Astrocyte of the hippocampus (primary cell): ENCODE data around the gene ADARB2.

Experiments used
- DNase-seq: peaks from one replicate; pipeline ENCODE4 v3.0.0; 2011; ENCODE audit warnings: low read depth, low spot score

ADARB2 gene

DNA sequence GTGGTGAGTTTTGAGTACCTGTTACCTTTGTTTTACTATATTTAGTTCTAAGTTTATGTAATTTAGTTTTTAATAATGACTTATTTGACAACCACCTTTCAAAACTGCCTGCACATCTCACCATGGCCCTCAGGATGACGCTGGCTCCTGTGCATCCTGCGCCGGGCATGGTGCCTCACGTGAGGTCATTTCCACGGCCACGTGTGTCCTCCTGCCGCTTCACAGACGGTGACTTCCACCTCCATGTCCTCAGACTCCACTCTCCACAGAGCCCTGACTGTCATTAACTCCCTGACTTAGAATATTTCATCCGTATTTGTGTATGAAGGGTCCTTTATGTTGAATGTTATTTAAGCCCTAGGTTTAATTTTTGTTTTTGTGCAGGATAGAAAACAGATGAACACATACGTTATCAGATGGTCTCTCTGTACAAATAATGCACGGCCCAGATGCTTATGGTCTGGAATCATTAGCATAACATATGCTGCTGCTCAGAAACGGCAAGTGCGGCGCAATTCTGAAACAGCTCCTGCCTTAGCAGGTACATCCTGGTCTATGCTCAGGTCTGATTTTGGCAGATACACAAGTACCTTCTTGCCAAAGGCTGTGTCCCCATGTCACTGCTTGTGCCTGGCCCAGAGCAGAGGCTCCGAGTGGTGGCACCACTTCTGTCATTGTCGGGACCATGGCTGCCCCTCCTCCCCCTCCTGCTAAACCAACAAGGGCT, 525.3 kb downstream of the ADARB2 start:
- no peak for DNase-seq

GRCh38 chr10:1210667-1211066, 526.7 kb downstream of the ADARB2 start:
- DNase-seq, result no peak

- no peak for DNase-seq
Observed at GRCh38 chr10:1209355-1209979, 527.9 kb downstream of the ADARB2 start.

GRCh38 chr10:1208366-1209311, 528.7 kb downstream of the ADARB2 start:
- no peak for DNase-seq

- no peak for DNase-seq
Observed at GRCh38 chr10:1206601-1207000, 530.7 kb downstream of the ADARB2 start.

GRCh38 chr10:1206101-1206500, 531.2 kb downstream of the ADARB2 start:
- DNase-seq, result no peak

GRCh38 chr10:1205450-1206030, 531.8 kb downstream of the ADARB2 start:
- no peak for DNase-seq

GRCh38 chr10:1204434-1205326, 532.6 kb downstream of the ADARB2 start:
- DNase-seq, result no peak

GRCh38 chr10:1203704-1204103, 533.6 kb downstream of the ADARB2 start:
- DNase-seq, result no peak

- DNase-seq, result no peak
Observed at GRCh38 chr10:1203216-1203615, 534.1 kb downstream of the ADARB2 start.

DNA sequence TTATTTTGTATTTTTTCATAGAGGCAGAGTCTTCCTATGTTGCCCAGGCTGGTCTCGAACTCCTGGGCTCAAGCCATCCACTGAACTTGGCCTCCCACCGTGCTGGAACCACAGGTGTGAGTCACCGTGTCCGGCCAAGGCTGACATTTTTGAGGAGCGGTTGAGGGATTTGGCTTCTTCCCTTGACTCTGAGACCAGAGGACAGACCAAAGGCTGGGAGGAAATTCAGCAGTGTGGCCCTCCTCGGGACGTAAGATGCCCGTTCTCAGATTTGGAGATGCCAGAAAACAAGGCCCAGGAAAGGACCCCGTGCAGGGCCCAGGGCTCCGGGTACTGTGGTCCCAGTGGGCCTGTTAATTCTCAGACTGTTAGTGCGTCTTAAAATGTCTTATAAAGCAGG, 535.0 kb downstream of the ADARB2 start:
- peak; percentile 5 for DNase-seq

DNA sequence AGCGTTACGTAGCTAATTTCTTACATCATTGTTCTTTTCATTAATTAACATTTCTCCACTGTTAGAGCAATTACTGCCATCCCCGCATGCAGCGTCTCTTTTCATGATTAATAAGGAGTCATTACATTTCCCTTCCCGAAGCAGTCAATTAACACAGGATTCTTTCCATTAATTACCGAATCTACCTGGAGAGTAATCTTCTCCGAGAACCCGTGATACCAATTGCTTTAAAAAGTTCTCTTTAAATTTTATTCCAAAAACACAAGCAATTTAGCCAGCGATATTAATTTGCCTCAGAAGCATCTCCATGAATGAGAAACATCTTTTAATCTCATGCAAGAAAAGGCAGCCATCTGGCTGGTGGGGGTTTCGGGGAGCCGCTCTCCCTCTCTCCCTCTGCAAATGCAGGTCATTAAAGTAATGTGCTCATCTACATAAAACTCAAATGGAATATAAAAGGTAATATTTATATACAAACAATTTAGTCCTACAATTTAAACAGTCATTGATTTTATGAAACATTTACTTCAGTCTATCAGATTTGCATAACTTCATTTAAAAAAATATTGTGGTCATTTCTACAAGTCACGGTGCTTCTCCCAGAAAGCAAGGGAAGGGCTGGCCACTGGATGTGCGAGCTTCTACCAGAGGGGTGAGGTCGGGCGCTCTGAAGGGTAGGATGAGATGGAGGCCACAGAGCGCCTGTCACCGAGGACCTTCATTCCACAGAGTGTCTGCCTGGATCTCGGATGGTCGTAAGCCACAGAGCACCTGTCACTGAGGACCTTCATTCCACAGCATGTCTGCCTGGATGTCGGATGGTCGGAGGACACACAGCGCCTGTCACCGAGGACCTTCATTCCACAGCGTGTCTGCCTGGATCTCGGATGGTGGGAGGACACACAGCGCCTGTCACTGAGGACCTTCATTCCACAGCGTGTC, 536.2 kb downstream of the ADARB2 start:
- no peak for DNase-seq

- no peak for DNase-seq
Observed at GRCh38 chr10:1199897-1200721, 537.2 kb downstream of the ADARB2 start.

GRCh38 chr10:1199345-1199673, 538.0 kb downstream of the ADARB2 start:
- DNase-seq, result no peak

- no peak for DNase-seq
Observed at GRCh38 chr10:1198453-1199344, 538.6 kb downstream of the ADARB2 start.

GRCh38 chr10:1197384-1197783, 539.9 kb downstream of the ADARB2 start:
- no peak for DNase-seq

GRCh38 chr10:1196656-1197055, 540.7 kb downstream of the ADARB2 start:
- no peak for DNase-seq

DNA sequence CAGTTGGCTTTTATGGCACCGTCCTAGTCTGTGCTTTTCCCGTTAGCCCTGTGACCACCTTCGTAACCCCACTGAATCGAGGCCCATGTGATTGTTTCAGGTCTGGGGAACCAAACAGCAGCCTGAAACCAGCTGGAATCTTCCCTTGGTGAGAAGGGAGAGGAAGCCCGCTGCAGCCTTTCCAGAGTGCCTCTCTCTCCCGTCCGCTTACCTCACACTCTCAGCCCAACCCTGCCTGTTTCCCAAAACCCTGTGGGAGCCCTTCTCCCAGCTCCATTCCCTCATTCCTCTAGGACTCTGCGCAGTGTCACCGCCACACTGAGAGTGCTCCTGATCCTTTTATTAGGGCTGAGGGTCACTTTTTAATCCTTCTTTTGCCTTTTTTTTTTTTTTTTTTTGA, 541.5 kb downstream of the ADARB2 start:
- no peak for DNase-seq
